Heart left ventricle (tissue), 13 donors: Measurements from ENCODE around the gene WIPF1.

Experiments used
- CTCF ChIP-seq, 12 donors: fragments of 200-600 bp; sonication (generic) in 4 of 12; IDR thresholded peaks; one replicate each; pipeline versions ENCODE4 v1.5.0 to v1.8.0; 2018 to 2022; ENCODE audit warnings: antibody characterized with exemption in 12 of 12, mild to moderate bottlenecking in 5 of 12
- POLR2A ChIP-seq, 2 donors: fragments of 450-650 bp; IDR thresholded peaks; one replicate each; pipeline ENCODE4 v1.6.1; 2017; ENCODE audit warnings: antibody characterized with exemption in 2 of 2, mild to moderate bottlenecking in 2 of 2, moderate library complexity in 2 of 2
- donor health status: ischemic (EF 13 %, LVEDD 7.1; RV severe dilation, severe dysfunction).
- donor health status: DM: no; HTN: yes; CAD: no.
- donor health status: DM: no; HTN: no; CAD: no.
- donor health status: ischemic (EF 25% LVEDD 6.9; RV normal size, moderate dysfunction).
- donor health status: ischemic (EF 25% LVEDD 5.7; RV mildly dilated, moderate dysfunction).
- donor health status: ischemic (EF 35%, LVEDD 5.7; RV mildly dilated, moderate dysfunction).
- donor health status: nonischemic (EF 11% LVEDD 7.7; RV severe dilation, severe dysfunction).
- donor health status: DM: yes; HTN: yes; CAD: no.
- donor health status: PGD.
- donor health status: ischemic (EF 29% LVEDD 5.4; RV normal size, mild dysfunction).
- donor health status: nonischemic (EF 23%, LVEDD 6.1; RV moderate dilation, normal function).

DNA sequence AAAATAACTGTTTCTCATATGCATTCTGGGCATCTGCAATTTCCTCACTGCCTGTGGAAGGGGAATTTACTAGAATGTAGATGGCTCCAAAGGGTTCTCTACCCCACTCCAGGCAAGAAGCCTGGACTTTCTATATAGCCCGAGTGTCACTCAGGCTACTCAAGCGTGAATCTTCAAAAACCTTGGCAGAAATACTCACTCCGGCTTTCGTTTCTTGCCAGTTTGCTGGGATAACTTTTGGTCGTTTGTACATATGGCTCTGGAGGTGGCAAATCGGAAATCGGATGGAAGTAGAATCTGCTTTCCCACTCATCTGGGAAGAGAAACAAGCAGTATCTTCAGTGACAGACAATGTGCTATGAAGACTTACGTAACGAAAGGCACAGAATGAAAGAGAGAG, 30.7 kb downstream of the WIPF1 start:
- TF ChIP-seq CTCF (IDR thresholded peaks at IDR 0.05): no peak
- TF ChIP-seq POLR2A (IDR thresholded peaks at IDR 0.05): no peak
